ENCODE results near the gene TGM3. TPM values are rescaled to one million over a fixed set of nuclear protein-coding genes. Genes with fewer than 3 reads are reported as not detected.
"Not testable (repeated sequence)": the region's sequence is repeated elsewhere in the genome, so short reads cannot be mapped to it uniquely, and the experiment has no call there.

Gene TGM3
- total RNA-seq, 4 donors from 2014 or later = 0.21 TPM; not detected in 3

GRCh38 chr20:2259731-2260130, 36.1 kb upstream of the TGM3 start:
- H3K36me3 ChIP-seq = no peaks in the 10 kb centered on the region
- no peak overlapping the region for H3K4me3 ChIP-seq
- TF ChIP-seq, protein P1, sequence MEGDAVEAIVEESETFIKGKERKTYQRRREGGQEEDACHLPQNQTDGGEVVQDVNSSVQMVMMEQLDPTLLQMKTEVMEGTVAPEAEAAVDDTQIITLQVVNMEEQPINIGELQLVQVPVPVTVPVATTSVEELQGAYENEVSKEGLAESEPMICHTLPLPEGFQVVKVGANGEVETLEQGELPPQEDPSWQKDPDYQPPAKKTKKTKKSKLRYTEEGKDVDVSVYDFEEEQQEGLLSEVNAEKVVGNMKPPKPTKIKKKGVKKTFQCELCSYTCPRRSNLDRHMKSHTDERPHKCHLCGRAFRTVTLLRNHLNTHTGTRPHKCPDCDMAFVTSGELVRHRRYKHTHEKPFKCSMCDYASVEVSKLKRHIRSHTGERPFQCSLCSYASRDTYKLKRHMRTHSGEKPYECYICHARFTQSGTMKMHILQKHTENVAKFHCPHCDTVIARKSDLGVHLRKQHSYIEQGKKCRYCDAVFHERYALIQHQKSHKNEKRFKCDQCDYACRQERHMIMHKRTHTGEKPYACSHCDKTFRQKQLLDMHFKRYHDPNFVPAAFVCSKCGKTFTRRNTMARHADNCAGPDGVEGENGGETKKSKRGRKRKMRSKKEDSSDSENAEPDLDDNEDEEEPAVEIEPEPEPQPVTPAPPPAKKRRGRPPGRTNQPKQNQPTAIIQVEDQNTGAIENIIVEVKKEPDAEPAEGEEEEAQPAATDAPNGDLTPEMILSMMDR (IDR thresholded peaks at IDR 0.05) = no peak
- TF ChIP-seq POLR2A (IDR thresholded peaks at IDR 0.05) = no peak
- DNase-seq = no peak
- no peaks in the 10 kb centered on the region for H3K9me3 ChIP-seq
- intact Hi-C loops (cut with DNase I; ENCODE audit: low total_unique reads) = no loop called here
- no peak overlapping the region for H3K27ac ChIP-seq
- H3K27me3 ChIP-seq = no peaks in the 10 kb centered on the region
- no peaks in the 10 kb centered on the region for H3K4me1 ChIP-seq

GRCh38 chr20:2260250-2260649, 35.6 kb upstream of the TGM3 start:
- TF ChIP-seq, protein P1 (IDR thresholded peaks at IDR 0.05) = no peak
- TF ChIP-seq POLR2A (IDR thresholded peaks at IDR 0.05) = no peak

GRCh38 chr20:2261046-2261485, 34.7 kb upstream of the TGM3 start:
- DNase-seq = no peak
- TF ChIP-seq, protein P1 (IDR thresholded peaks at IDR 0.05) = no peak
- TF ChIP-seq POLR2A (IDR thresholded peaks at IDR 0.05) = no peak
- Histone ChIP-seq H3K4me3 (no peak overlapping the region), H3K27me3 (no peaks in the 10 kb centered on the region), H3K9me3 (no peaks in the 10 kb centered on the region), H3K4me1 (no peaks in the 10 kb centered on the region), H3K27ac (no peak overlapping the region), H3K36me3 (no peaks in the 10 kb centered on the region)
- intact Hi-C loops (cut with DNase I; ENCODE audit: low total_unique reads) = no loop called here

More at GRCh38 chr20:2260250-2260649, 35.6 kb upstream of the TGM3 start:
- Histone ChIP-seq H3K4me1 (no peaks in the 10 kb centered on the region), H3K36me3 (no peaks in the 10 kb centered on the region), H3K4me3 (no peak overlapping the region), H3K27ac (no peak overlapping the region), H3K27me3 (no peaks in the 10 kb centered on the region), H3K9me3 (no peaks in the 10 kb centered on the region)
- intact Hi-C loops (cut with DNase I; ENCODE audit: low total_unique reads) = no loop called here
- DNase-seq = no peak

DNA sequence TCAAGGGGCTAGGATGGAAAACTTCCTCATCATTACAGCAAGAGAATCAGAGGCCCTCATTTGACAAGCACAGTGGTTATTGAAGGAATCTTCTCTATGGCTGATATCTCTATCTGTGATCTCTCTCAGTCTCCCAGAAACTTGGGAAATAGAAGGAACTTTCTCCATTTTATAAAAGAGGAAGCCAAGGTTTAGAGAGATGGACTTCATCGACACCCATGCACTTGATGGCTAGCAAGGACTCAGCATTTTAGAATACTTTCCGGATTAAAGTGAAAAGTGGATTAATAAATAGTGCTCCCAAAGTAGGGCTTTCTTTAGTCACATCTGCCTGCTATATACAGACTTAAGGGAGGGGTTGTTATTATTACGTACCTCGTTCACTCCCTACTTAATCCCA, 34.2 kb upstream of the TGM3 start:
- TF ChIP-seq, protein P1 (IDR thresholded peaks at IDR 0.05) = no peak
- no peak for TF ChIP-seq POLR2A (IDR thresholded peaks at IDR 0.05)
- no peaks in the 10 kb centered on the region for H3K9me3 ChIP-seq
- DNase-seq = no peak

GRCh38 chr20:2264118-2264517, 31.7 kb upstream of the TGM3 start:
- DNase-seq = no peak
- intact Hi-C loops (cut with DNase I; ENCODE audit: low total_unique reads) = no loop called here
- no peak for TF ChIP-seq POLR2A (IDR thresholded peaks at IDR 0.05)
- TF ChIP-seq, protein P1 (IDR thresholded peaks at IDR 0.05) = no peak

More for the DNA sequence above, 34.2 kb upstream of the TGM3 start:
- H3K27ac ChIP-seq = no peak overlapping the region
- H3K27me3 ChIP-seq = no peaks in the 10 kb centered on the region
- no peaks in the 10 kb centered on the region for H3K36me3 ChIP-seq
- intact Hi-C loops (cut with DNase I; ENCODE audit: low total_unique reads) = no loop called here
- no peak overlapping the region for H3K4me3 ChIP-seq
- no peaks in the 10 kb centered on the region for H3K4me1 ChIP-seq

DNA sequence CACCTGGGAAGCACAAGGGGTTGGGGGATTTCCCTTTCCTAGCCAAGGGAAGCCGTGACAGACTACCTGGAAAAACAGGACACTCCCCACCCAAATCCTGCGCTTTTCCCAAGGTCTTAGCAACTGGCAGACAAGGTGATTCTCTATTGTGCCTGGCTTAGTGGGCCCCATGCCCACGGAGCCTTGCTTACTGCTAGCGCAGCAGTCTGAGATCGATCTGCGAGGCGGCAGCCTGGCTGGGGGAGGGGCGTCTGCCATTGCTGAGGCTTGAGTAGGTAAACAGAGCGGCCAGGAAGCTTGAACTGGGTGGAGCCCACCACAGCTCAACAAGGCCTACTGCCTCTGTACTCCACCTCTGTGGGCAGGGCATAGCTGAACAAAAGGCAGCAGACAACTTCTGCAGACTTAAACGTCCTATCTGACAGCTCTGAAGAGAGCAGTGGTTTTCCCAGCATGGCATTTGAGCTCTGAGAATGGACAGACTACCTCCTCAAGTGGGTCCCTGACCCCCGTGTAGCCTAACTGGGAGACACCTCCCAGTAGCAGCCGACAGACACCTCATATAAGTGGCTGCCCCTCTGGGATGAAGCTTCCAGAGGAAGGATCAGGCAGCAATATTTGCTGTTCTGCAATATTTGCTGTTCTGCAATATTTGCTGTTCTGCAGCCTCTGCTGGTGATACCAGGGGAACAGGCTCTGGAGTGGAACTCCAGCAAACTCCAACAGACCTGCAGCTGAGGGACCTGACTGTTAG, 31.0 kb upstream of the TGM3 start:
- H3K27me3 ChIP-seq; H3K36me3 ChIP-seq; H3K9me3 ChIP-seq; intact Hi-C loops (cut with DNase I; ENCODE audit: low total_unique reads); H3K4me3 ChIP-seq; H3K4me1 ChIP-seq; H3K27ac ChIP-seq; DNase-seq: not testable (repeated sequence)

More at GRCh38 chr20:2264118-2264517, 31.7 kb upstream of the TGM3 start:
- Histone ChIP-seq H3K27ac (no peak overlapping the region), H3K27me3 (no peaks in the 10 kb centered on the region), H3K36me3 (no peaks in the 10 kb centered on the region), H3K4me1 (no peaks in the 10 kb centered on the region), H3K4me3 (no peak overlapping the region), H3K9me3 (no peaks in the 10 kb centered on the region)
